H1 (cell line): ENCODE measurements around the gene JAG1. TPM values are rescaled to one million over a fixed set of nuclear protein-coding genes. Genes with fewer than 3 reads are reported as not detected.

Experiments used
- BRCA1 ChIP-seq: IDR thresholded peaks from 2 replicates; pipeline ENCODE4 v1.6.1; 2012; ENCODE audit warnings: low read depth, low read length, improper control_type of control experiment
- HDAC2 ChIP-seq, 2 experiments: fragments of 300-600 bp in 1 of 2; sonication (generic) in 1 of 2; IDR thresholded peaks; 2 replicates each; pipeline ENCODE4 v1.6.1; 2011 to 2012; ENCODE audit warnings: low read depth in 2 of 2, low read length in 2 of 2, mild to moderate bottlenecking in 2 of 2, moderate library complexity in 2 of 2, borderline replicate concordance in 1 of 2, inconsistent platforms in 1 of 2
- polyA plus RNA-seq, 7 experiments: library from polyadenylated mRNA; depleted of rRNA in 3 of 7; stranded (reverse) in 5 of 7; unstranded in 2 of 7; fragments of >200 nt in 5 of 7; fragments of 200-250 nt in 2 of 7; gene quantifications; 1 replicate in 5 of 7; 2 replicates in 1 of 7; 4 replicates in 1 of 7; pipeline versions ENCODE4 v1.2.1 to v1.2.3, GENCODE V29; 2011 to 2013; ENCODE audit warnings: missing spikeins in 2 of 7, mixed read lengths in 2 of 7
- total RNA-seq: library from RNA; stranded (reverse); fragmentation: NEBNext Ultra II Directional; extraction: Animal tissue kit (Norgen Biotek cat#: 25700); gene quantifications from 2 replicates; pipeline ENCODE4 v1.2.1, GENCODE V29; 2021

JAG1 gene
- total and polyA plus RNA-seq, 2 of the 8 experiments (the other 6 are each of a cell fraction or from before 2014, with no cell fraction given): 13.5 to 27.3 TPM

GRCh38 chr20:10637563-10637962 lies 36.2 kb downstream of the JAG1 start (continued):
- TF ChIP-seq HDAC2 (IDR thresholded peaks at IDR 0.05; ENCODE audit: borderline replicate concordance in 1 of 2, low read depth in 2 of 2, low read length in 2 of 2): peak; percentile 60 to 96; a peak in 2 of 4 replicates
- no peak for TF ChIP-seq BRCA1
